ENCODE data around the gene P2RY8. TPM values are rescaled to one million over a fixed set of nuclear protein-coding genes. Genes with fewer than 3 reads are reported as not detected.
"Not testable (repeated sequence)": the region's sequence is repeated elsewhere in the genome, so short reads cannot be mapped to it uniquely, and the experiment has no call there.

P2RY8 gene
- total RNA-seq, 1 donor from 2014 or later: 0.52 TPM

GRCh38 chrX:1449036-1449822 lies 87.8 kb downstream of the P2RY8 start:
- Histone ChIP-seq H3K27me3 (ENCODE audit: control insufficient read depth in 3 of 3, insufficient read depth in 3 of 3, low read length in 3 of 3) (no peaks in the 10 kb centered on the region), H3K9me3 (ENCODE audit: control insufficient read depth in 3 of 3, low read length in 3 of 3) (peaks cover 0 to 6% (median 5%) of the 10 kb centered on the region in 3 donors), H3K9ac (ENCODE audit: low read depth in 1 of 3, low read length in 3 of 3) (no peak overlapping the region), H3K4me1 (ENCODE audit: control insufficient read depth in 3 of 3, insufficient read depth in 3 of 3, low read length in 3 of 3) (peaks cover 9 to 14% (median 13%) of the 10 kb centered on the region in 3 donors), H3K36me3 (ENCODE audit: control insufficient read depth in 3 of 3, insufficient read depth in 3 of 3, low read length in 3 of 3) (peaks cover 0 to 2% (median 0%) of the 10 kb centered on the region in 3 donors), H3K27ac (ENCODE audit: low read depth, low read length) (no peak overlapping the region), H3K4me3 (ENCODE audit: low read length in 3 of 3) (no peak overlapping the region)

DNA sequence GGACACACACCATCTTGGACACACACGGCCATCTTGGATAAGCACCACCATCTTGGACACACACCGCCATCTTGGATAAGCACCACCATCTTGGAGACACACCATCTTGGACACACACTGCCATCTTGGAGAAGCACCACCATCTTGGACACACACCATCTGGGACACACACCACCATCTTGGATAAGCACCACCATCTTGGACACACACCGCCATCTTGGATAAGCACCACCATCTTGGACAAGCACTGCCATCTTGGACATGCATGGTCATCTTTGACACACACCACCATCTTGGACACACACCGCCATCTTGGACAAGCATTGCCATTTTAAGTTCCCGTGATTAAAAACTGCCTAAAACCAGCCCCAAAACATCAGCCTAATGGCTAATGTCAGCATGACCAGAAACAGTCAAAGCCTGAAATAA lies 88.4 kb downstream of the P2RY8 start:
- peaks cover 9 to 14% (median 13%) of the 10 kb centered on the region in 3 donors for H3K4me1 ChIP-seq (ENCODE audit: control insufficient read depth in 3 of 3, insufficient read depth in 3 of 3, low read length in 3 of 3)
- H3K27me3 ChIP-seq (ENCODE audit: control insufficient read depth in 3 of 3, insufficient read depth in 3 of 3, low read length in 3 of 3); H3K9me3 ChIP-seq (ENCODE audit: control insufficient read depth in 3 of 3, low read length in 3 of 3); H3K27ac ChIP-seq (ENCODE audit: low read depth, low read length); H3K9ac ChIP-seq (ENCODE audit: low read depth in 1 of 3, low read length in 3 of 3); H3K36me3 ChIP-seq (ENCODE audit: control insufficient read depth in 3 of 3, insufficient read depth in 3 of 3, low read length in 3 of 3); H3K4me3 ChIP-seq (ENCODE audit: low read length in 3 of 3): not testable (repeated sequence)

- H3K36me3 ChIP-seq (ENCODE audit: control insufficient read depth in 3 of 3, insufficient read depth in 3 of 3, low read length in 3 of 3); H3K27me3 ChIP-seq (ENCODE audit: control insufficient read depth in 3 of 3, insufficient read depth in 3 of 3, low read length in 3 of 3); H3K9me3 ChIP-seq (ENCODE audit: control insufficient read depth in 3 of 3, low read length in 3 of 3); H3K4me3 ChIP-seq (ENCODE audit: low read length in 3 of 3); H3K27ac ChIP-seq (ENCODE audit: low read depth, low read length); H3K9ac ChIP-seq (ENCODE audit: low read depth in 1 of 3, low read length in 3 of 3): not testable (repeated sequence)
- peaks cover 9 to 14% (median 13%) of the 10 kb centered on the region in 3 donors for H3K4me1 ChIP-seq (ENCODE audit: control insufficient read depth in 3 of 3, insufficient read depth in 3 of 3, low read length in 3 of 3)
These were observed 88.9 kb downstream of the P2RY8 start for GRCh38 chrX:1447969-1448572.

- H3K4me3 ChIP-seq (ENCODE audit: low read length in 3 of 3); H3K27me3 ChIP-seq (ENCODE audit: control insufficient read depth in 3 of 3, insufficient read depth in 3 of 3, low read length in 3 of 3); H3K36me3 ChIP-seq (ENCODE audit: control insufficient read depth in 3 of 3, insufficient read depth in 3 of 3, low read length in 3 of 3); H3K27ac ChIP-seq (ENCODE audit: low read depth, low read length); H3K9ac ChIP-seq (ENCODE audit: low read depth in 1 of 3, low read length in 3 of 3): not testable (repeated sequence)
- peaks cover 9 to 13% (median 10%) of the 10 kb centered on the region in 3 donors for H3K4me1 ChIP-seq (ENCODE audit: control insufficient read depth in 3 of 3, insufficient read depth in 3 of 3, low read length in 3 of 3)
- peaks cover 0 to 12% (median 6%) of the 10 kb centered on the region in 3 donors for H3K9me3 ChIP-seq (ENCODE audit: control insufficient read depth in 3 of 3, low read length in 3 of 3)
These were observed 89.7 kb downstream of the P2RY8 start for GRCh38 chrX:1446984-1447968.

- no peak overlapping the region for H3K4me3 ChIP-seq (ENCODE audit: low read length in 3 of 3)
- H3K9ac ChIP-seq (ENCODE audit: low read depth in 1 of 3, low read length in 3 of 3): no peak overlapping the region
- H3K9me3 ChIP-seq (ENCODE audit: control insufficient read depth in 3 of 3, low read length in 3 of 3): peaks cover 0 to 12% (median 6%) of the 10 kb centered on the region in 3 donors
- H3K36me3 ChIP-seq (ENCODE audit: control insufficient read depth in 3 of 3, insufficient read depth in 3 of 3, low read length in 3 of 3): peaks cover 0 to 9% (median 6%) of the 10 kb centered on the region in 3 donors
- no peaks in the 10 kb centered on the region for H3K4me1 ChIP-seq (ENCODE audit: control insufficient read depth in 3 of 3, insufficient read depth in 3 of 3, low read length in 3 of 3)
- no peaks in the 10 kb centered on the region for H3K27me3 ChIP-seq (ENCODE audit: control insufficient read depth in 3 of 3, insufficient read depth in 3 of 3, low read length in 3 of 3)
- no peak overlapping the region for H3K27ac ChIP-seq (ENCODE audit: low read depth, low read length)
These were observed 92.2 kb downstream of the P2RY8 start for GRCh38 chrX:1444561-1445500.

DNA sequence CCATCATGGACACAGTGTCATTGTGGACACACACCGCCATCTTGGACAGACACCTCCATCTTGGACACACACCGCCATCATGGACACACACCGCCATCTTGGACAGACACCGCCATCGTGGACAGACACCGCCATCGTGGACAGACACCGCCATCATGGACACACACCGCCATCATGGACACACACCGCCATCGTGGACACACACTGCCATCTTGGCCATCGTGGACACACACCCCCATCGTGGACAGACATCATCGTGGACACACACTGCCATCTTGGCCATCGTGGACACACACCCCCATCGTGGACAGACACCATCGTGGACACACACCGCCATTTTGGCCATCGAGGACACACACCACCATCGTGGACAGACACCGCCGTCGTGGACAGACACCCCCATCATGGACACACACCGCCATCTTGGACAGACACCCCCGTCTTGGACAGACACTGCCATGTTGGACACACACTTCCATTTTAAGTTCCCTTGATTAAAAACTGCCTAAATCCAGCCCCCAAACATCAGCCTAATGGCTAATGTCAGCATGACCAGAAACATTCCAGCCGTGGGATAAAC lies 93.4 kb downstream of the P2RY8 start:
- H3K9ac ChIP-seq (ENCODE audit: low read depth in 1 of 3, low read length in 3 of 3): no peak overlapping the region
- H3K27me3 ChIP-seq (ENCODE audit: control insufficient read depth in 3 of 3, insufficient read depth in 3 of 3, low read length in 3 of 3): no peaks in the 10 kb centered on the region
- no peaks in the 10 kb centered on the region for H3K4me1 ChIP-seq (ENCODE audit: control insufficient read depth in 3 of 3, insufficient read depth in 3 of 3, low read length in 3 of 3)
- peaks cover 0 to 9% (median 7%) of the 10 kb centered on the region in 3 donors for H3K36me3 ChIP-seq (ENCODE audit: control insufficient read depth in 3 of 3, insufficient read depth in 3 of 3, low read length in 3 of 3)
- no peak overlapping the region for H3K27ac ChIP-seq (ENCODE audit: low read depth, low read length)
- H3K4me3 ChIP-seq (ENCODE audit: low read length in 3 of 3): no peak overlapping the region
- H3K9me3 ChIP-seq (ENCODE audit: control insufficient read depth in 3 of 3, low read length in 3 of 3): peaks cover 0 to 12% (median 6%) of the 10 kb centered on the region in 3 donors

DNA sequence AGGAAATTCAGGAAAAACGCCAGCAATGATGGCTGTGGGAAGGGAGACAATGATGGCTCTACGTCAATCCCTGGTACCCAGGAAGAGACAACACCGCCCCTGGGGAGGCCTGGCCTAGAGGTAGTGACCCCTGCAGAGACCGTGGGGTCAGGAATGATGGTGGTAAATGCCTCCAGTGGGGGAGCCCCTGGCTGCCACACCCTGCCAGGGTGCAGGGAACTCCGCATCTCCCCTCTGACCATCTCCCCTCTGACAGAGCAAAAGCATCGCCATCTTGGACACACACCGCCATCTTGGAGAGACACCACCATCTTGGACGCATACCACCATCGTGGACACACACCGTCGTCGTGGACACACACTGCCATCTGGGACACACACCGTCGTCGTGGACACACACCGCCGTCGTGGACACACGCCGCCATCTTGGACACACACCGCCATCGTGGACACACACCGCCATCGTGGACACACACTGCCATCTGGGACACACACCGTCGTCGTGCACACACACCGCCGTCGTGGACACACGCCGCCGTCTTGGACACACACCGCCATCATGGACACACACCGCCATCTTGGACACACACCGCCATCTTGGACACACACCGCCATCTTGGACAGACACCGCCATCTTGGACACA lies 94.1 kb downstream of the P2RY8 start:
- Histone ChIP-seq H3K9me3 (ENCODE audit: control insufficient read depth in 3 of 3, low read length in 3 of 3) (peaks cover 0 to 10% (median 6%) of the 10 kb centered on the region in 3 donors), H3K27ac (ENCODE audit: low read depth, low read length) (no peak overlapping the region), H3K9ac (ENCODE audit: low read depth in 1 of 3, low read length in 3 of 3) (no peak overlapping the region), H3K4me3 (ENCODE audit: low read length in 3 of 3) (no peak overlapping the region), H3K36me3 (ENCODE audit: control insufficient read depth in 3 of 3, insufficient read depth in 3 of 3, low read length in 3 of 3) (peaks cover 0 to 9% (median 8%) of the 10 kb centered on the region in 3 donors), H3K27me3 (ENCODE audit: control insufficient read depth in 3 of 3, insufficient read depth in 3 of 3, low read length in 3 of 3) (no peaks in the 10 kb centered on the region), H3K4me1 (ENCODE audit: control insufficient read depth in 3 of 3, insufficient read depth in 3 of 3, low read length in 3 of 3) (no peaks in the 10 kb centered on the region)

- peaks cover under 1 to 10% (median 8%) of the 10 kb centered on the region in 3 donors for H3K36me3 ChIP-seq (ENCODE audit: control insufficient read depth in 3 of 3, insufficient read depth in 3 of 3, low read length in 3 of 3)
These were observed 94.8 kb downstream of the P2RY8 start for GRCh38 chrX:1442016-1442665.

More at GRCh38 chrX:1442016-1442665, 94.8 kb downstream of the P2RY8 start:
- Histone ChIP-seq H3K4me3 (ENCODE audit: low read length in 3 of 3) (no peak overlapping the region), H3K27me3 (ENCODE audit: control insufficient read depth in 3 of 3, insufficient read depth in 3 of 3, low read length in 3 of 3) (no peaks in the 10 kb centered on the region), H3K4me1 (ENCODE audit: control insufficient read depth in 3 of 3, insufficient read depth in 3 of 3, low read length in 3 of 3) (no peaks in the 10 kb centered on the region), H3K9ac (ENCODE audit: low read depth in 1 of 3, low read length in 3 of 3) (no peak overlapping the region), H3K27ac (ENCODE audit: low read depth, low read length) (no peak overlapping the region), H3K9me3 (ENCODE audit: control insufficient read depth in 3 of 3, low read length in 3 of 3) (peaks cover 0 to 7% (median 2%) of the 10 kb centered on the region in 3 donors)

All from skeletal muscle tissue (tissue), 4 donors.